MM.1S (cell line): ENCODE data around the gene WDR45B.

ENCODE experiments used
- DNase-seq: peaks from one replicate; pipeline ENCODE4 v3.0.0-alpha.2; 2015
- H2AFZ ChIP-seq: fragments of 300-600 bp; sonication (generic); 2 replicates; pipeline ENCODE4 v1.6.0; 2016; ENCODE audit warnings: antibody characterized with exemption, low read length
- H3F3A ChIP-seq: fragments of 300-600 bp; sonication (generic); 2 replicates; pipeline ENCODE4 v1.6.1; 2016; ENCODE audit warnings: mild to moderate bottlenecking, antibody characterized with exemption, low read length, moderate library complexity, mixed read lengths; ENCODE audit not compliant: insufficient read depth
- H3K27ac ChIP-seq: fragments of 300-600 bp; sonication (generic); 2 replicates; pipeline ENCODE4 v1.5.1; 2016; ENCODE audit warnings: mild to moderate bottlenecking, low read length
- H3K27me3 ChIP-seq: fragments of 300-600 bp; sonication (generic); replicated peaks from 2 replicates; pipeline ENCODE4 v1.6.0; 2016; ENCODE audit warnings: low read length; ENCODE audit not compliant: insufficient read depth
- H3K36me3 ChIP-seq: fragments of 300-600 bp; sonication (generic); replicated peaks from 2 replicates; pipeline ENCODE4 v1.6.1; 2016; ENCODE audit warnings: mild to moderate bottlenecking, low read length, mixed read lengths; ENCODE audit not compliant: insufficient read depth
- H3K4me1 ChIP-seq: fragments of 300-600 bp; sonication (generic); 2 replicates; pipeline ENCODE4 v1.6.1; 2016; ENCODE audit warnings: low read length, mixed read lengths
- H3K4me2 ChIP-seq: fragments of 300-600 bp; sonication (generic); 2 replicates; pipeline ENCODE4 v1.6.0; 2016; ENCODE audit warnings: low read depth, low read length
- H3K4me3 ChIP-seq: fragments of 300-600 bp; sonication (generic); 2 replicates; pipeline ENCODE4 v1.5.1; 2016; ENCODE audit warnings: low read length, mixed read lengths
- H3K79me2 ChIP-seq: fragments of 300-600 bp; sonication (generic); 2 replicates; pipeline ENCODE4 v1.6.1; 2016; ENCODE audit warnings: mixed run types, low read length, mixed read lengths
- H3K9ac ChIP-seq: fragments of 300-600 bp; sonication (generic); 2 replicates; pipeline ENCODE4 v1.6.1; 2016; ENCODE audit warnings: low read length, mixed read lengths
- H3K9me2 ChIP-seq: fragments of 300-600 bp; sonication (generic); replicated peaks from 2 replicates; pipeline ENCODE4 v1.6.1; 2016; ENCODE audit warnings: mild to moderate bottlenecking, low read length, mixed read lengths; ENCODE audit not compliant: insufficient read depth
- H3K9me3 ChIP-seq: fragments of 300-600 bp; sonication (generic); replicated peaks from 2 replicates; pipeline ENCODE4 v1.6.1; 2016; ENCODE audit warnings: mild to moderate bottlenecking, low read length, mixed read lengths; ENCODE audit not compliant: insufficient read depth
- H4K20me1 ChIP-seq: fragments of 300-600 bp; sonication (generic); 2 replicates; pipeline ENCODE4 v1.6.1; 2016; ENCODE audit warnings: mild to moderate bottlenecking, low read length, moderate library complexity, mixed read lengths; ENCODE audit not compliant: insufficient read depth
- EZH2 ChIP-seq: fragments of 300-600 bp; sonication (generic); optimal IDR thresholded peaks from 2 replicates; pipeline ENCODE3; 2017; ENCODE audit warnings: low read depth, mild to moderate bottlenecking, antibody characterized with exemption, low read length, mixed read lengths
- EZH2phosphoT487 ChIP-seq: fragments of 300-600 bp; sonication (generic); IDR thresholded peaks from 2 replicates; pipeline ENCODE4 v1.6.1; 2018; ENCODE audit warnings: antibody characterized with exemption, low read length
- TF ChIP-seq, protein P1 (sequence below): fragments of 300-600 bp; sonication (generic); IDR thresholded peaks from 2 replicates; pipeline ENCODE4 v1.5.1; 2016; ENCODE audit warnings: antibody characterized with exemption, low read length, mixed read lengths

WDR45B gene

DNA sequence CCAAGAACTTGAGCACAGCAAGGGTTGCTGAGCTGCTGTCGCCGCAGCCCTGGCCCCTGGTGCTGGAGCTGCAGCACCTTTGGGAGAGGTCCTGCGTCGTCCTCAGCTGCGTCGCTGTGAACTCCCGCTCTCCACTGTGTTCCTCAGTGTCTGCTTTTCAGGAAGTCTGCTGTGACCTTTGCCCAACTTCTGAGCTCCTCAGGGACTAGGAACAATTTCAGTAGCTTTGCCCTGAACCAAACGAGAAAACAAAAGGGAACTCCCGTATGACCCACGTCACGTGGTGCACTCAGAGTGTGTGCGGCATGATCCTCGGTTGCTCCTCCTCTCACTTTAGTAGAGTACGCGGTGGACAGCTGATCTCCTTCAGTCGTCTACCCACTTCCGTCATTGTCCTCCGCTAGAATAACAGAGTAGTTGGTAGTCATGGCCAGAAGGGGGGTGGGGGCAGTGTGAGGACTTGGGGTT, 44.2 kb downstream of the WDR45B start:
- Histone ChIP-seq H3K4me1 (no peaks in the 10 kb centered on the region), H3F3A (peaks cover 8% of the 10 kb centered on the region; the same call in 1 of the 2 replicates), H3K27me3 (no peaks in the 10 kb centered on the region), H3K36me3 (peaks cover 18% of the 10 kb centered on the region), H3K9ac (no peak overlapping the region), H4K20me1 (no peaks in the 10 kb centered on the region), H2AFZ (no peak overlapping the region), H3K27ac (no peak overlapping the region), H3K4me3 (no peak overlapping the region), H3K4me2 (no peak overlapping the region), H3K9me2 (no peaks in the 10 kb centered on the region), H3K9me3 (no peaks in the 10 kb centered on the region), H3K79me2 (peaks cover 25% of the 10 kb centered on the region)
- DNase-seq, result no peak
- no peak for TF ChIP-seq EZH2
- TF ChIP-seq, protein P1, sequence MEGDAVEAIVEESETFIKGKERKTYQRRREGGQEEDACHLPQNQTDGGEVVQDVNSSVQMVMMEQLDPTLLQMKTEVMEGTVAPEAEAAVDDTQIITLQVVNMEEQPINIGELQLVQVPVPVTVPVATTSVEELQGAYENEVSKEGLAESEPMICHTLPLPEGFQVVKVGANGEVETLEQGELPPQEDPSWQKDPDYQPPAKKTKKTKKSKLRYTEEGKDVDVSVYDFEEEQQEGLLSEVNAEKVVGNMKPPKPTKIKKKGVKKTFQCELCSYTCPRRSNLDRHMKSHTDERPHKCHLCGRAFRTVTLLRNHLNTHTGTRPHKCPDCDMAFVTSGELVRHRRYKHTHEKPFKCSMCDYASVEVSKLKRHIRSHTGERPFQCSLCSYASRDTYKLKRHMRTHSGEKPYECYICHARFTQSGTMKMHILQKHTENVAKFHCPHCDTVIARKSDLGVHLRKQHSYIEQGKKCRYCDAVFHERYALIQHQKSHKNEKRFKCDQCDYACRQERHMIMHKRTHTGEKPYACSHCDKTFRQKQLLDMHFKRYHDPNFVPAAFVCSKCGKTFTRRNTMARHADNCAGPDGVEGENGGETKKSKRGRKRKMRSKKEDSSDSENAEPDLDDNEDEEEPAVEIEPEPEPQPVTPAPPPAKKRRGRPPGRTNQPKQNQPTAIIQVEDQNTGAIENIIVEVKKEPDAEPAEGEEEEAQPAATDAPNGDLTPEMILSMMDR, result no peak
- TF ChIP-seq EZH2phosphoT487, result no peak

DNA sequence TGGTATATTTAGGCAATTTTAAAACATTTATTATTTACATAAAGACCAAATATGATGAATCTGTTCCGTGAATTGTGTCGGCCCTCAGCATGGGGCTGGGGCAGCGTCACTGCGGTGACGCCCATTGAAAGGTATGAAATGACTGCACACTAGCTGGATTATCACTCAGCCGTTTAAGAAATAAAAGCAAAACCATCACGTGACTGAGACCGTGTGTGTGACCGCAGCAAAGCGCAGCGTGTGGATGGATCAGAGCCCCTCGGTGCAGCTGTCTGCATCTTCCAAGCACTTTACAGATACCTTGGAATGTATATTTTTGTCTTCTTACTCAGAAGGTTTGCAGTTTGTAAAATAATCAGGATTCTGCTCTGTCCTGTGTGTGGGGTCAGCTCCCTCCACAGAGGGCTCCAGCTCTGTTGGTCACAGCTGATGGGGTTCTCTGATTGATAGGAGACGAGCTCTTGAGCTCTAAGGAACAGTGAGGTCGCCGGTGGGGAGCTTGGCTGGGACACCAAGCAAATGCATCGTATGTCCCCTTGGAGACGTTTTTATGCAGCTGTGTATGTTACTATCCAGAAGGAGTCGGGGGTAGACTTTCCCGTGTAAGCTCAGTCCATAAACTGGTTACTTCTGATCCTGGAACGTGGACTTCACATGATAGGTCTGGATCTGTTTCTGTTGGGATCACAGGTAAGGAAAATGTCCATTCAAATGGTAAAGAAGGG, 45.1 kb downstream of the WDR45B start:
- H3F3A ChIP-seq, result peaks cover 4% of the 10 kb centered on the region; the same call in 1 of the 2 replicates
- no peaks in the 10 kb centered on the region for H3K27me3 ChIP-seq
- peaks cover 18% of the 10 kb centered on the region for H3K36me3 ChIP-seq
- H3K4me1 ChIP-seq, result no peaks in the 10 kb centered on the region
- no peaks in the 10 kb centered on the region for H4K20me1 ChIP-seq
- no peaks in the 10 kb centered on the region for H3K9me2 ChIP-seq
- H3K27ac ChIP-seq, result no peak overlapping the region
- no peak overlapping the region for H2AFZ ChIP-seq
- H3K4me3 ChIP-seq, result no peak overlapping the region
- DNase-seq, result no peak
- H3K9ac ChIP-seq, result no peak overlapping the region
- no peak for TF ChIP-seq EZH2
- TF ChIP-seq EZH2phosphoT487, result no peak
- TF ChIP-seq, protein P1, result no peak
- H3K79me2 ChIP-seq, result peaks cover 32% of the 10 kb centered on the region
- no peaks in the 10 kb centered on the region for H3K9me3 ChIP-seq
- H3K4me2 ChIP-seq, result no peak overlapping the region

DNA sequence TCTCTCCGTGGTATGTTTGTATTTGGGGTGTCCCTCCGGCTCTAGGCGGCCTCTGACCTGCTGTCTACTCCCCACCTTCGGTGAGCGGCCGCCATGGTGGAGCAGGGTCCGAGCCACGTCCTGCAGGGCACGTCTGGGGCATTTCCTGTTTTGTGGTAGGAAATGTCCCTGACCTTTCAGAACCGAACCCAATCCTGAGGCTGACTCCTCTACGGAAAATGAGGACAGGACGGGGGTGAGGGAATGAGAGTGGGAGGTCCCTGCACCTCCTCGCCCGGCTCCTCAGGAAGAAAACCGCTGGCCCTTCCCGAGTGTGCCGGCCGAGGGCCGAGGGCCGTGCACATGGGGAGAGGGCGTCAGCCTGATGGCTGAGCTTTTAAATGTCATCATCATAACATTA, 45.8 kb downstream of the WDR45B start:
- Histone ChIP-seq H2AFZ (no peak overlapping the region), H3K9ac (no peak overlapping the region), H3K9me2 (no peaks in the 10 kb centered on the region), H3K9me3 (no peaks in the 10 kb centered on the region), H3K4me1 (no peaks in the 10 kb centered on the region), H3K36me3 (peaks cover 18% of the 10 kb centered on the region), H3K79me2 (peaks cover 33% of the 10 kb centered on the region), H3F3A (no peaks in the 10 kb centered on the region), H3K27me3 (no peaks in the 10 kb centered on the region), H3K4me2 (no peak overlapping the region), H3K27ac (no peak overlapping the region), H3K4me3 (no peak overlapping the region), H4K20me1 (no peaks in the 10 kb centered on the region)
- no peak for TF ChIP-seq EZH2phosphoT487
- TF ChIP-seq, protein P1, result no peak
- TF ChIP-seq EZH2, result no peak
- DNase-seq, result no peak
